Muscle of back (tissue), 11 donors: Measurements from ENCODE around the gene CASP9. TPM values are rescaled to one million over a fixed set of nuclear protein-coding genes. Genes with fewer than 3 reads are reported as not detected.
"Not testable (repeated sequence)": the region's sequence is repeated elsewhere in the genome, so short reads cannot be mapped to it uniquely, and the experiment has no call there.

ENCODE experiments used
- DNase-seq, 3 donors: peaks; one replicate each; pipeline versions ENCODE4 v3.0.0 to v3.0.0-alpha.2; 2013
- polyA plus RNA-seq, 10 donors: library from polyadenylated mRNA; unstranded; fragments of 120-200 nt; gene quantifications; one replicate each; pipeline ENCODE4 v1.2.1, GENCODE V29; 2013; ENCODE audit not compliant: insufficient read length in 10 of 10

CASP9 gene
- polyA plus RNA-seq, 10 donors: 12.6 to 21.4 (median 15.3) TPM

DNA sequence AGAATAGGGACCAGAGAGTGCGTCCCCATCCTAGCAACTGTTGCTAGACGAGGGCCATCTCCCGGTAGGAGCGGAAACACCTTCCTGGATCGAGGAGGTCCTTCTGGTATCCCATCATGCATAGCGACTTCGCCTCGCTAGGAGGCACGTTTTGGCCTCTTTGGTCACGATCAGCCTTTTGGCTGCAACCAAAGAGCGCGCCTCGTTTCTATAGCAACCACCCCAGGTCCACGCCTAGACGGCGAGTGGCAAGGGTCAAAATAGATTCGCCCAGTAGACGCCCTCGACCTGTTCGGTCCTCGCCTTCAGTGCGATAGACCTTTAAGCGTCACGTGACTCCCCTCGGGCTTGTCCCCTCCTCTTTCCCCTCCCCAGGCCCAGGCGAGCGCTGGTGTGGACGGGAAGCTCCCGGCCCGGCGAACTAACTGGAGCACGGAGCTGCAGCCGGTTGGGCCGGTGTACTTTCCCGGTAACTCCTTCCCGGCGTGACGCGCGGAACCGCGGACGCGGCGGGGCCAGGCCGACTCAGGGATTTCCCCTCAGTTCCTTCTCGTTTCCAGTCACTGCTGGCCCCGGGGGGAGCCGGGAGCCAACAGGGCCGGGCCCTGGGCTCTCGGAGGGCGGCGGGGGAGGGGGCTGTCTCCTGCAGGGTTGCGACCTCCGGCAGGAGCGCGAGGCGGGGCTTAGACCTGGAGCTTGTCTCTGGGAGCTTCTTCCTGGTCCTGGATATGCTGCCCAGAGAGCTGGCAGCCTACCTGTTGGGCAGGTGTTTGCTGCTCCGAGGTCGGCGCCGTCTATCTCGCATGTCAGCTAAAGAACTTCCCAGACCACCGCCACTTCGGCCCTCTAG, 2.7 kb upstream of the CASP9 start, which contains the start of gene DNAJC16:
TSS of gene DNAJC16 (plus strand) at position 359 of the 850 bp plus-strand sequence. CDS start 2,258 bp downstream, outside the sequence.
- peak; percentile 100 for DNase-seq

- DNase-seq: no peak
Observed at GRCh38 chr1:15526021-15526489, 2.0 kb upstream of the CASP9 start.

GRCh38 chr1:15525050-15526020, 1.3 kb upstream of the CASP9 start:
- DNase-seq: peak in 2 of 3 donors; percentile 21 to 99

GRCh38 chr1:15524283-15525049, 451 bp upstream of the CASP9 start:
- peak; percentile 98 to 99 (median 99) for DNase-seq

DNA sequence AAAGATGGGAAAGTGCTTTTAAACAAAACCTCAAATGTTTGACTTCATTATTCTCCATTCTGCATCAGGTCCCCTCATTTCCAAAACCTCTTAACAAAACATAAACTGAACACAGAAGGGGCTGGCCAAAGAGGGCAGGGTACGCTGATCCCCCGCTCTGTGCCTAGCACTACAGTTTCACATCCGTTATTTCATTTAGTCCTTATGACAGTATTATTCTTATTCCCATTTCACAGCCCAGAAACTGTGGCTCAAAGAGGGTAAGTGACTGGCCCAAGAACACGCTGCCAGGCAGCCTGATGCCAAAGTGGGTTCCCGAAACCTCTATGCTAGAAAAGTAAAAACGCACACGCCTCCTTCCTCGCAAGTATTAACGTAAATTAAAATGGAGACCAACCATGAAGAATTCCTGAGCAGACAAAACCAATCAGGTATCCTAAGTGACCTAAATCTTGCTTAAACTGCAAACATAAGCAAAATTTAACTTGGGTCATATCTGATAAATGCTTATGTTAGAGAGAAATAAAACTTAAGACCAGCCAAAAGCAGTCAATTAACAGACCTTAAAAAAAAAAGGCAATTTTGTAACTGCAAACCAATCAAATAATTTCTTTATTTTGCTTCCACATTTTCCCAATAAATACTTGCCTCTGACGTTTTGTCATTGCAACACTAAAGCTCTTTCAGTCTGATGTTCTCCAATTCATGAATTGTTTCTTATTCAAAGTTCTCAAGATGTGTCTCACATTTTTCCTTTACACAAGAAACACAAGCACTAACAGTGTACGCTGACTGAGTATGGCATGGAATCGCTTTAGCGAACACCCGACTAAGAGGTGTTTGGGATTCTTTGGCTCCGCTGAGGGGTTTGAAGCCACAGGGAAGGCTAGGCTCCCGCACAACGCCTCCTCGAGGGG, 653 bp downstream of the CASP9 start:
- peak in 2 of 3 donors; percentile 17 to 27 for DNase-seq

DNA sequence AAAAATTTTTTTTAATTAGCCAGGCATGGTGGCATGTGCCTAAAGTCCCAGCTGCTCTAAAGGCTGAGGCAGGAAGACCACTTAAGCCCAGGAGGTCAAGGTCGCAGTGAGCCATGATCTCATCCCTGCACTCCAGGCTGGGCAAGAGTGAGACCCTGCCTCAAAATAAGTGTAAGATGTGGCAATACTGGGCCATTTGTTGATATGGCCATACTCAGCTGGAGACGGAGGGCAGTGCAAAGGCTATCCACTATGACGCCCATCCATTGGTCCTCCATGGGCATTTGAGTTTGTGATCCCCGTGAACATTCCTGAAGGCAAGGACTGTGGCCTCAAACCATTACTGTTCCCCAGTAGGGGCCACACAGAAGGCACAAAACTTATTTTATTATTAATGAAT, 1.5 kb downstream of the CASP9 start:
- no peak for DNase-seq

DNA sequence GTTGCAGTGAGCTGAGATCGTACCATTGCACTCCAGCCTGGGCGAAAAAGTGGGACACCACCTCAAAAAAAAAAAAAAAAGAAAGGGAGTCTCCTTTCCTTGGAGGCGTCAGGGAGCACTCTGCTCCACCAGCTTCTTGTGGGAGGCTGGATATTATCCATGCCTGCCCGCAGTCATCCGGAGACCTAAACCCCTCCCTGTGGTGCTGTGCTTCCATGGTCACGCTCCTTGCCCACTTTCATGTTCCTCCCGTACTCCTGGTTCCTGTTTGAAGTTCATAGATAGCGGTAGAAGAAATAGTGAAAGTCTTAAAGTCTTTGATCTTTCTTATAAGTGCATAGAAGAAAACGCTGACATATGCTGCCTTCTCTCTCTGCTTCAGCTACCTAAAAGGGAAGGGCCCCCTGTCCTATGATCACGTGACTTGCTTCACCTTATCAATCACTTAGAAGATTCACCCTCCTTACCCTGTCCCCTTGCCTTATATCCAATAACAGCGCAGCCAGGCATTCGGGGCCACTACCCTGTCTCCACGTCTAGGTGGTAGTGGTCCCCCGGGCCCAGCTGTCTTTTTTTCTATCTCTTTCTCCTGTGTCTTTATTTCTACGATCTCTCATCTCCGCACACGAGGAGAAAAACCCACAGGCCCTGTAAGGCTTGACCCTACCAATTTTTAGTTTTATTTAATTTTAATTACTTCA, 2.7 kb downstream of the CASP9 start:
- not testable (repeated sequence) for DNase-seq

- DNase-seq: no peak
Observed at GRCh38 chr1:15519625-15520024, 4.4 kb downstream of the CASP9 start.

GRCh38 chr1:15515022-15515663, 8.9 kb downstream of the CASP9 start:
- no peak for DNase-seq

GRCh38 chr1:15514557-15514956, 9.5 kb downstream of the CASP9 start:
- DNase-seq: not testable (repeated sequence)

DNA sequence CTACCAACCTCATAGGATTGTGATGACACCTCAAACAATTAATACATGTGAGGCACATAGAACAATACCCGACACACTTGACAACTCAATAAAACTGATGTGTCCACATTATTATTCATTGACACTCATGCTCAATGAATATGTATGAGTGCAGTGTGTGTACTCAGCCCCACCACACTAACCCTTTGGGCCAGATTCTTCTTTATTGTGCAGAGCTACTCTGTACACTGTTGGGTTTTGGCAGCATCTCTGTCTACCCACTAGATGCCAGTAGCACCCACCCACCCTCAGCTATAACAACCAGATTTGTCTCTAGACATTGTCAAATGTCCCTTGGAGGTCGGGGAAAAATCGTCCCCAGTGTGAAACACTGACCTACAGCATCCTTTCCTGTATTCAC, 10.1 kb downstream of the CASP9 start:
- DNase-seq: no peak

- DNase-seq: no peak
Observed at GRCh38 chr1:15513192-15513591, 10.8 kb downstream of the CASP9 start.

- DNase-seq: no peak
Observed at GRCh38 chr1:15510611-15511405, 13.2 kb downstream of the CASP9 start.

GRCh38 chr1:15509586-15509985, 14.4 kb downstream of the CASP9 start:
- DNase-seq: no peak

DNA sequence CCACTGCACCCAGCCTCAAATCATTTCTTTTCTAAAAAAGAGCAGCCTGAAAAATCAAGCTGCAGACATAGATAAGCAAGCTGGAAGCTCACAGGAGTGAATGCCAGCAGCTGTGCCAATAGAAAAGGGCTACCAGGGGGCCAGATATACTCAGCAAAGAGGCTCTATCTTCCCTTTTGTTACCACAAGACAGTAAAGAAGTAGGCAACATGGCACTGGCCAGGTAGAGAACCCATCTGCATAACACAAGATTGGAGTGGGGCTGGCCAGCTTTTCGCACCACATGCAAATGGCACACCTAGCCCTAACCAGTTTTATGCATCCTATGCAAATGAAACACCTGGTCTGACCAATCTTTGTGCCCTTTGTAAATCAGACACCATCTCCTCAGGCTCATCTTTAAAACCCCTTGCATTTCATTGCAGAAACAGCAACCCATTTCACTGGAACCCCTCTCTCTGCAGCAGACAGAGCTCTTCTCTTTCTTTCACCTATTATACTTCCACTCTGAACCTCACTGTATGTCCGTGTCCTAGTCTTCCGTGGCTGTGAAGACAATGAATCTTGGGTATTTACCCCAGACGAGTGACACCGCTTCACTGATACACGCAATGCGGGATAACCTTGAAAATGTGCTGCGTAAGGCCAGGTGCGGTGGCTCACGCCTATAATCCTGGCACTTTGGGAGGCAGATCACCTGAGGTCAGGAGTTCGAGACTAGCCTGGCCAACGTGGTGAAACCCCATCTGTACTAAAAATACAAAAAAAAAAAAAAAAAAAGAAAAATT, 15.1 kb downstream of the CASP9 start:
- no peak for DNase-seq

DNA sequence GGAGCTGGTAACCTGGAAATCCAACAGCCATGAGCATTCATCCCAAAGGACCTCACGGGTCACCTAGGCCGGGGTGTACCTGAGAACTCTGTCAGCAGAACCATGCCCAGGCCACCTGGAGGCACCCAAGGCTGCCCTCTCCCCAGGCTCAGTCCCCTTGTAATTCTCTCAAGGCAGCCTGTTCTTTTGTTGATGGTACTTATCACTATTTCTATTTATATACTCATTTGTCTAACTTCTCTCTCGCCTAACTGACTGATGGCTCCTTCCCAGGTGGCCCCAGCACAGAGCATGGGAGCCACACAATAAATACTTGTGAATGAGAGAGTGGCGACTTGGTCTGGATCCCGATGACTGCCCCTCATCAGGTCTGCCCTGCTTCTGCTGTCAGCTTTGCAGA, 16.7 kb downstream of the CASP9 start:
- DNase-seq: no peak

DNA sequence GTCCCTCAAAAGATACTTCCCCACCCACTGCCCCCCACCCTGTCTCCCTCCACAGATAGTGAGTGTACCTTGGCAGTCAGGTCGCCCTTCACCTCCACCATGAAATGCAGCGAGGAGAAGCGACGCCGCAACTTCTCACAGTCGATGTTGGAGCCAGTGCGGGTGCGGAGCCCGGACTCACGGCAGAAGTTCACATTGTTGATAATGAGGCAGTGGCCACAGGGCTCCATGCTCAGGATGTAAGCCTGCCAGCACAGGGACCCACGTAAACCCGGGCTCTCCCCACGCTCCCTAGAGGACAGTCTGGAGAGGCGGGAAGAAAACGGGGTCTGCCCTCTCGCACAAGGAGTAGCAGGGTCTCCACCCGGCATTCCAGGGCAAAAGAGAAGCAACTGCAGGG, 17.2 kb downstream of the CASP9 start:
- no peak for DNase-seq
